A549 (cell line): ENCODE measurements around the gene FBXO10. TPM values are rescaled to one million over a fixed set of nuclear protein-coding genes. Genes with fewer than 3 reads are reported as not detected.

Experiments
- ATOH8 ChIP-seq: fragments of 250-450 bp; sonication (Bioruptor Pico); IDR thresholded peaks from 2 replicates; pipeline ENCODE4 v1.5.0; 2020; ENCODE audit warnings: low read depth, mild to moderate bottlenecking, moderate library complexity
- BHLHE40 ChIP-seq: IDR thresholded peaks from 2 replicates; pipeline ENCODE4 v1.6.1; 2012; ENCODE audit warnings: low read depth, low read length, inconsistent platforms
- CBX2 ChIP-seq: fragments of 200-600 bp; sonication (generic); IDR thresholded peaks from 2 replicates; pipeline ENCODE4 v1.6.1; 2016; ENCODE audit warnings: low read depth, mild to moderate bottlenecking, borderline replicate concordance
- CBX8 ChIP-seq: fragments of 200-600 bp; sonication (generic); IDR thresholded peaks from 2 replicates; pipeline ENCODE4 v1.6.1; 2016
- CEBPB ChIP-seq, 2 experiments: fragments of >200 bp in 1 of 2; sonication (Bioruptor Twin) in 1 of 2; formaldehyde crosslinking in 1 of 2; IDR thresholded peaks; 2 replicates each; pipeline ENCODE4 v1.6.1; 2012 to 2016
- CHD2 ChIP-seq: fragments of 150-350 bp; IDR thresholded peaks from 2 replicates; pipeline ENCODE4 v1.6.1; 2014; ENCODE audit warnings: low read length; ENCODE audit not compliant: partially characterized antibody
- CHD4 ChIP-seq: fragments of 200-600 bp; sonication (generic); IDR thresholded peaks from 2 replicates; pipeline ENCODE4 v1.6.1; 2016; ENCODE audit warnings: antibody characterized with exemption, mild to moderate bottlenecking, borderline replicate concordance
- EHF ChIP-seq: fragments of 250-450 bp; sonication (Bioruptor Pico); IDR thresholded peaks from 2 replicates; pipeline ENCODE4 v1.5.0; 2020; ENCODE audit warnings: mild to moderate bottlenecking
- EHMT2 ChIP-seq: fragments of 200-600 bp; sonication (generic); IDR thresholded peaks from 2 replicates; pipeline ENCODE4 v1.6.1; 2016; ENCODE audit warnings: antibody characterized with exemption, low read depth, mild to moderate bottlenecking, moderate library complexity
- EP300 ChIP-seq, 2 experiments: fragments of >200 bp; sonication (Bioruptor Twin); formaldehyde crosslinking; IDR thresholded peaks; 2 replicates in 1 of 2; 3 replicates in 1 of 2; pipeline ENCODE4 v1.6.1; 2016 to 2017
- ESRRA ChIP-seq: fragments of 150-350 bp; IDR thresholded peaks from 2 replicates; pipeline ENCODE4 v1.6.1; 2014; ENCODE audit warnings: mild to moderate bottlenecking, low read length, borderline replicate concordance
- FOSL2 ChIP-seq, 2 experiments: fragments of 450-650 bp in 1 of 2; fragments of >200 bp in 1 of 2; sonication (Bioruptor Twin) in 1 of 2; formaldehyde crosslinking; IDR thresholded peaks; 2 replicates each; pipeline versions ENCODE4 v1.5.0 to v1.6.1; 2016 to 2020; ENCODE audit warnings: mild to moderate bottlenecking in 1 of 2, moderate library complexity in 1 of 2
- FOXS1 ChIP-seq: fragments of 250-450 bp; sonication (Bioruptor Pico); IDR thresholded peaks from 2 replicates; pipeline ENCODE4 v1.5.0; 2020; ENCODE audit warnings: mild to moderate bottlenecking, moderate library complexity
- GATA3 ChIP-seq: IDR thresholded peaks from 2 replicates; pipeline ENCODE4 v1.6.1; 2012; ENCODE audit warnings: borderline replicate concordance
- HDAC2 ChIP-seq: fragments of 200-600 bp; sonication (generic); IDR thresholded peaks from 2 replicates; pipeline ENCODE4 v1.6.1; 2016
- HEYL ChIP-seq: fragments of 250-450 bp; sonication (Bioruptor Pico); IDR thresholded peaks from 2 replicates; pipeline ENCODE4 v1.8.0; 2021; ENCODE audit warnings: mild to moderate bottlenecking, moderate library complexity
- HOXA7 ChIP-seq: fragments of 250-450 bp; sonication (Bioruptor Pico); IDR thresholded peaks from 2 replicates; pipeline ENCODE4 v1.5.0; 2020; ENCODE audit warnings: mild to moderate bottlenecking, moderate library complexity
- HOXB13 ChIP-seq: fragments of 250-450 bp; sonication (Bioruptor Pico); IDR thresholded peaks from 2 replicates; pipeline ENCODE4 v1.5.0; 2020; ENCODE audit warnings: low read depth, mild to moderate bottlenecking, moderate library complexity
- HOXB5 ChIP-seq: fragments of 250-450 bp; sonication (Bioruptor Pico); IDR thresholded peaks from 2 replicates; pipeline ENCODE4 v1.5.0; 2020; ENCODE audit warnings: mild to moderate bottlenecking, moderate library complexity
- JUN ChIP-seq, 2 experiments: fragments of >200 bp; sonication (Bioruptor Twin); formaldehyde crosslinking; IDR thresholded peaks; 2 replicates in 1 of 2; 3 replicates in 1 of 2; pipeline ENCODE4 v1.6.1; 2016 to 2017
- JUNB ChIP-seq: fragments of >200 bp; sonication (Bioruptor Twin); formaldehyde crosslinking; IDR thresholded peaks from 2 replicates; pipeline ENCODE4 v1.6.1; 2016
- KDM1A ChIP-seq: fragments of 200-600 bp; sonication (generic); IDR thresholded peaks from 2 replicates; pipeline ENCODE4 v1.6.1; 2016; ENCODE audit warnings: low read depth, mild to moderate bottlenecking
- KDM5A ChIP-seq: fragments of 200-600 bp; sonication (generic); IDR thresholded peaks from 2 replicates; pipeline ENCODE4 v1.6.1; 2016; ENCODE audit warnings: antibody characterized with exemption, mild to moderate bottlenecking
- MAFK ChIP-seq: fragments of 450-650 bp; IDR thresholded peaks from 2 replicates; pipeline ENCODE4 v1.6.1; 2014; ENCODE audit not compliant: partially characterized antibody
- MYC ChIP-seq: IDR thresholded peaks from 2 replicates; pipeline ENCODE4 v1.6.1; 2012; ENCODE audit warnings: mild to moderate bottlenecking, inconsistent platforms, low read length, improper control_type of control experiment, borderline replicate concordance
- NFE2L2 ChIP-seq: fragments of 150-350 bp; conservative IDR thresholded peaks from 2 replicates; pipeline ENCODE4 v1.6.1; 2014; ENCODE audit warnings: low read length
- NPAS2 ChIP-seq: fragments of 250-450 bp; sonication (Bioruptor Pico); IDR thresholded peaks from 2 replicates; pipeline ENCODE4 v1.8.0; 2022; ENCODE audit warnings: mild to moderate bottlenecking, moderate library complexity, borderline replicate concordance
- NR3C1 ChIP-seq: fragments of >200 bp; sonication (Bioruptor Twin); formaldehyde crosslinking; IDR thresholded peaks from 3 replicates; pipeline ENCODE4 v1.6.1; 2017
- POLR2A ChIP-seq: IDR thresholded peaks from 2 replicates; pipeline ENCODE4 v1.6.1; 2012; ENCODE audit warnings: mild to moderate bottlenecking, low read length
- POLR2AphosphoS2 ChIP-seq: conservative IDR thresholded peaks from 2 replicates; pipeline ENCODE4 v1.6.1; 2012; ENCODE audit warnings: low read length, improper control_type of control experiment, inconsistent platforms
- RARB ChIP-seq: fragments of 250-450 bp; sonication (Bioruptor Pico); IDR thresholded peaks from 2 replicates; pipeline ENCODE4 v1.8.0; 2021; ENCODE audit warnings: mild to moderate bottlenecking, moderate library complexity
- RCOR1 ChIP-seq: fragments of 150-350 bp; IDR thresholded peaks from 2 replicates; pipeline ENCODE4 v1.6.1; 2014; ENCODE audit warnings: antibody characterized with exemption, low read length, low read depth
- RFX5 ChIP-seq: fragments of 450-650 bp; IDR thresholded peaks from 2 replicates; pipeline ENCODE4 v1.7.1; 2014; ENCODE audit warnings: antibody characterized with exemption, mild to moderate bottlenecking, moderate library complexity
- SREBF2 ChIP-seq: fragments of 450-650 bp; IDR thresholded peaks from 2 replicates; pipeline ENCODE4 v1.6.1; 2014; ENCODE audit warnings: mild to moderate bottlenecking, moderate library complexity
- TFCP2L1 ChIP-seq: fragments of 250-450 bp; sonication (Bioruptor Pico); IDR thresholded peaks from 2 replicates; pipeline ENCODE4 v1.5.0; 2021; ENCODE audit warnings: mild to moderate bottlenecking
- ZC3H11A ChIP-seq: fragments of 450-650 bp; IDR thresholded peaks from 2 replicates; pipeline ENCODE4 v1.6.1; 2014; ENCODE audit warnings: antibody characterized with exemption, mild to moderate bottlenecking
- ZFP36 ChIP-seq: fragments of 450-650 bp; IDR thresholded peaks from 2 replicates; pipeline ENCODE4 v1.6.1; 2014; ENCODE audit warnings: borderline replicate concordance; ENCODE audit not compliant: partially characterized antibody
- ZSCAN20 ChIP-seq: fragments of 250-450 bp; sonication (Bioruptor Pico); IDR thresholded peaks from 2 replicates; pipeline ENCODE4 v1.8.0; 2022; ENCODE audit warnings: mild to moderate bottlenecking, moderate library complexity
- polyA plus RNA-seq, 4 experiments: library from polyadenylated mRNA; depleted of rRNA in 3 of 4; stranded (reverse); fragments of >200 nt; fragmentation: RNase III in 1 of 4; extraction: RNeasy Plus Mini Kit Qiagen cat#74134 plus additional on column Dnase treatment in 1 of 4; gene quantifications; 2 replicates in 3 of 4; 3 replicates in 1 of 4; pipeline ENCODE4 v1.2.3, GENCODE V29; 2011 to 2017
- TF ChIP-seq, protein P1 (sequence below): IDR thresholded peaks from 2 replicates; pipeline ENCODE4 v1.6.1; 2012
- TF ChIP-seq, protein P2 (sequence below): fragments of 150-350 bp; IDR thresholded peaks from 2 replicates; pipeline ENCODE4 v1.6.1; 2014; ENCODE audit warnings: low read depth, mild to moderate bottlenecking, low read length
- TF ChIP-seq, protein P3 (sequence below): fragments of >200 bp; sonication (Bioruptor Twin); formaldehyde crosslinking; IDR thresholded peaks from 2 replicates; pipeline ENCODE4 v1.6.1; 2016
- TF ChIP-seq, protein P4 (sequence below): IDR thresholded peaks from 2 replicates; pipeline ENCODE4 v1.6.1; 2012; ENCODE audit warnings: low read depth, borderline replicate concordance
- TF ChIP-seq, protein P5 (sequence below): IDR thresholded peaks from 2 replicates; pipeline ENCODE4 v1.6.1; 2012

FBXO10 gene
- polyA plus RNA-seq, 2 of the 4 experiments (the other 2 are of a cell fraction), result 5.0 to 5.3 TPM

- TF ChIP-seq ATOH8 (peak; percentile 20; the same call in 1 of the 2 replicates), ESRRA (no peak), FOSL2 (IDR thresholded peaks at IDR 0.05) (no peak), FOSL2 (CRISPR knock-in tag; IDR thresholded peaks at IDR 0.05) (no peak), JUN (IDR thresholded peaks at IDR 0.05) (peak; percentile 28 to 76; a peak in 3 of 5 replicates), FOXS1 (CRISPR knock-in tag) (no peak), HEYL (no peak), MYC (peak; percentile 71; the same call in 1 of the 2 replicates), RFX5 (no peak), HOXB13 (CRISPR knock-in tag) (no peak), CBX2 (no peak), MAFK (no peak), NR3C1 (no peak), ZFP36 (no peak), HOXA7 (peak; percentile 82; the same call in 1 of the 2 replicates), RARB (CRISPR knock-in tag) (peak; percentile 71; the same call in 1 of the 2 replicates), ZC3H11A (no peak), CEBPB (IDR thresholded peaks at IDR 0.05) (no peak), NFE2L2 (no peak), POLR2AphosphoS2 (no peak), NPAS2 (no peak), TFCP2L1 (peak; percentile 73; the same call in 1 of the 2 replicates), GATA3 (no peak), CBX8 (no peak), KDM1A (0 out of 2 replicates have a peak, but pooled peaks have one; percentile 20), EHMT2 (no peak), JUNB (no peak), KDM5A (no peak), EP300 (IDR thresholded peaks at IDR 0.05) (no peak), POLR2A (peak; percentile 76; the same call in 1 of the 2 replicates), SREBF2 (no peak), HOXB5 (CRISPR knock-in tag) (no peak; the same call in 1 of the 2 replicates), EHF (CRISPR knock-in tag) (no peak), BHLHE40 (no peak), CHD4 (no peak), ZSCAN20 (CRISPR knock-in tag) (no peak), RCOR1 (no peak), CHD2 (no peak), HDAC2 (no peak)
- TF ChIP-seq, protein P1, sequence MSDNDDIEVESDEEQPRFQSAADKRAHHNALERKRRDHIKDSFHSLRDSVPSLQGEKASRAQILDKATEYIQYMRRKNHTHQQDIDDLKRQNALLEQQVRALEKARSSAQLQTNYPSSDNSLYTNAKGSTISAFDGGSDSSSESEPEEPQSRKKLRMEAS, result peak; percentile 70; the same call in 1 of the 2 replicates
- TF ChIP-seq, protein P2, sequence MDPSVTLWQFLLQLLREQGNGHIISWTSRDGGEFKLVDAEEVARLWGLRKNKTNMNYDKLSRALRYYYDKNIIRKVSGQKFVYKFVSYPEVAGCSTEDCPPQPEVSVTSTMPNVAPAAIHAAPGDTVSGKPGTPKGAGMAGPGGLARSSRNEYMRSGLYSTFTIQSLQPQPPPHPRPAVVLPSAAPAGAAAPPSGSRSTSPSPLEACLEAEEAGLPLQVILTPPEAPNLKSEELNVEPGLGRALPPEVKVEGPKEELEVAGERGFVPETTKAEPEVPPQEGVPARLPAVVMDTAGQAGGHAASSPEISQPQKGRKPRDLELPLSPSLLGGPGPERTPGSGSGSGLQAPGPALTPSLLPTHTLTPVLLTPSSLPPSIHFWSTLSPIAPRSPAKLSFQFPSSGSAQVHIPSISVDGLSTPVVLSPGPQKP, result no peak
- TF ChIP-seq, protein P3, sequence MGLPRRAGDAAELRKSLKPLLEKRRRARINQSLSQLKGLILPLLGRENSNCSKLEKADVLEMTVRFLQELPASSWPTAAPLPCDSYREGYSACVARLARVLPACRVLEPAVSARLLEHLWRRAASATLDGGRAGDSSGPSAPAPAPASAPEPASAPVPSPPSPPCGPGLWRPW, result no peak
- TF ChIP-seq, protein P4, sequence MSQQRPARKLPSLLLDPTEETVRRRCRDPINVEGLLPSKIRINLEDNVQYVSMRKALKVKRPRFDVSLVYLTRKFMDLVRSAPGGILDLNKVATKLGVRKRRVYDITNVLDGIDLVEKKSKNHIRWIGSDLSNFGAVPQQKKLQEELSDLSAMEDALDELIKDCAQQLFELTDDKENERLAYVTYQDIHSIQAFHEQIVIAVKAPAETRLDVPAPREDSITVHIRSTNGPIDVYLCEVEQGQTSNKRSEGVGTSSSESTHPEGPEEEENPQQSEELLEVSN, result no peak
- TF ChIP-seq, protein P5, sequence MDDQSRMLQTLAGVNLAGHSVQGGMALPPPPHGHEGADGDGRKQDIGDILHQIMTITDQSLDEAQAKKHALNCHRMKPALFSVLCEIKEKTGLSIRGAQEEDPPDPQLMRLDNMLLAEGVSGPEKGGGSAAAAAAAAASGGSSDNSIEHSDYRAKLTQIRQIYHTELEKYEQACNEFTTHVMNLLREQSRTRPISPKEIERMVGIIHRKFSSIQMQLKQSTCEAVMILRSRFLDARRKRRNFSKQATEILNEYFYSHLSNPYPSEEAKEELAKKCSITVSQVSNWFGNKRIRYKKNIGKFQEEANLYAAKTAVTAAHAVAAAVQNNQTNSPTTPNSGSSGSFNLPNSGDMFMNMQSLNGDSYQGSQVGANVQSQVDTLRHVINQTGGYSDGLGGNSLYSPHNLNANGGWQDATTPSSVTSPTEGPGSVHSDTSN, result peak; percentile 69; the same call in 1 of the 2 replicates
Measured at GRCh38 chr9:37466037-37466709, 110.0 kb downstream of the FBXO10 start (continued).
